Astrocyte of the cerebellum (primary cell): ENCODE data around the gene EZH1.

Experiments used
- DNase-seq: peaks from one replicate; pipeline ENCODE4 v3.0.0-alpha.2; 2011; ENCODE audit warnings: low read depth
- H3K4me3 ChIP-seq: 2 replicates; pipeline ENCODE4 v1.5.1; 2011; ENCODE audit warnings: mild to moderate bottlenecking, low read depth, low read length, moderate library complexity
- CTCF ChIP-seq: IDR thresholded peaks from 2 replicates; pipeline ENCODE4 v1.5.1; 2012; ENCODE audit warnings: low read length, low read depth, moderate library complexity, mild to moderate bottlenecking; ENCODE audit errors: missing control alignments
- in situ Hi-C: cut with HindIII; loops from 2 replicates; pipeline ENCODE4 v1.10.0; 2017; ENCODE audit warnings: low sequenced_read_pairs

EZH1 gene

DNA sequence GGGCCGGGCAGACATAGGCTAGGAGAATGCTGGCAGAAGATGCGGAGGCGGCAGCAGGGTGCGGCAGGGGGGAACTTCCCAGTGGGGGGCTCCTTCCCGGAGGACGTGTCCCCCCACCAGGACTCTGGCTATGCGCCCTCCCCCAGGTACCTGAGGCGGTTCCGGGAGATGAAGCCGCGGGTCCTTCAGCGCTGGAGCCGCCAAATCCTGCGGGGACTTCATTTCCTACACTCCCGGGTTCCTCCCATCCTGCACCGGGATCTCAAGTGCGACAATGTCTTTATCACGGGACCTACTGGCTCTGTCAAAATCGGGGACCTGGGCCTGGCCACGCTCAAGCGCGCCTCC lies 38.9 kb upstream of the EZH1 start:
- in situ Hi-C loops = no loop called here
- no peak for TF ChIP-seq CTCF
- H3K4me3 ChIP-seq = peak overlapping the region; percentile 63
- DNase-seq = no peak

DNA sequence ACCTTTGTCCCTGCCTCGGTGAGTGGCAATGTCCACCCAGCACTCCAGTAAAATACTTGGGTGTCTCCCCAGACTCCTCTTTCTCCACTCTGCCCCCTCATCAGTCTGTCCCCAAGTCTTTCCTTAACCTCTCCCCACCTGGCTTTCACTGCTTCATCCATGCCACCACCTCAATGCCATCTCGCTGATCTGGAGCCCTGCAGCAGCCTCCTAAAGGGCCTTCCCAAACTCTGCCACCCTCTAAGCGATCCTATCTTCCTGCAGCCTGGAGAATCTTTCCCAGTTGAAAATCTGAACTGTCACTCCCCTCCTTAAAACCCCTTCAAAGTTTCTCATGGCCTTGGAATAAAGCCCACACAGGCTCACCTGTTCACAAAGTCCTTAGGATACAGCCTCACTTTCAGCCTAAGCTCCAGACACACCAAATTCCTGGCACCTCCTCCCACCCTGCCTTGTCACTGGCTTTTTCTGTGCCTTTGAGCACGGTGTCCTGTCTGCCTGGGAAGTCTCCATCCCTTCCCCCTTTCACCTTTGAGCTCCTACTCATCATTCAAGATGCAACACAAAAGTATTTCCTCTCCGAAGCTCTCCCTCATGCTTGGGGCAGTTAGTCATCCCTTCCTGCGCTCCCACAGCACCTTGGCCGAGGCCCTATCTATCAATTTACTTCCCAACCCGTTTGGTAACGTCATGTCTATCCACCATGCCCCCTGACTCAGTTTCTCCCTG lies 38.4 kb upstream of the EZH1 start:
- in situ Hi-C loops = no loop called here
- peak overlapping the region; percentile 63 for H3K4me3 ChIP-seq
- DNase-seq = no peak
- TF ChIP-seq CTCF = no peak

- no peak for DNase-seq
- in situ Hi-C loops = no loop called here
- H3K4me3 ChIP-seq = peak overlapping the region; percentile 63
- TF ChIP-seq CTCF = no peak
Measured at GRCh38 chr17:42782166-42783061, 37.6 kb upstream of the EZH1 start.

- no peak for TF ChIP-seq CTCF
- in situ Hi-C loops = no loop called here
- peak overlapping the region; percentile 63 for H3K4me3 ChIP-seq
- no peak for DNase-seq
Measured at GRCh38 chr17:42781639-42782165, 36.9 kb upstream of the EZH1 start.

DNA sequence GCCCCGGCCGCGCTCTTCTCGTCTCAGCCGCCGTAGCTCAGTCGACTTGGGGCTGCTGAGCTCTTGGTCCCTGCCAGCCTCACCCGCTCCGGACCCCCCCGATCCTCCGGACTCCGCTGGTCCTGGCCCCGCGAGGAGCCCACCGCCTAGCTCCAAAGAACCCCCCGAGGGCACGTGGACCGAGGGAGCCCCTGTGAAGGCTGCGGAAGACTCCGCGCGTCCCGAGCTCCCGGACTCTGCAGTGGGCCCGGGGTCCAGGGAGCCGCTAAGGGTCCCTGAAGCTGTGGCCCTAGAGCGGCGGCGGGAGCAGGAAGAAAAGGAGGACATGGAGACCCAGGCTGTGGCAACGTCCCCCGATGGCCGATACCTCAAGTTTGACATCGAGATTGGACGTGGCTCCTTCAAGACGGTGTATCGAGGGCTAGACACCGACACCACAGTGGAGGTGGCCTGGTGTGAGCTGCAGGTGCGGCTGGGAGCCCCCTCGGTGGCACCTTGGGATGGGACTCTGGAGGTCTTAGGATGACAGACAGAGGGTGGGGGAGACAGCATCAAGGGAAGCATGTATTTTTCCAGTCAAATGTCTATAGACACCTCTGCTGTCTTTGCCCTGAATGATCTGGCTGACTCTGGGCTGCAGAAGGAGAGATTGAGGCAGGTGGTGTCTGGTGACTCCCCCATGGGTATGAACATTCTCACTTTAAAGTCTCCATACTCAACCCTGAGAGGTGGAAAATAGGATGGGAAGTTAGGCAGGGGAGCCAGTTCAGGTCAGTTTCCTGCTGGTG lies 36.2 kb upstream of the EZH1 start:
- TF ChIP-seq CTCF = no peak
- peak overlapping the region; percentile 63 for H3K4me3 ChIP-seq
- in situ Hi-C loops = no loop called here
- DNase-seq = no peak
